ENCODE results near the gene BMPR1A. TPM values are rescaled to one million over a fixed set of nuclear protein-coding genes. Genes with fewer than 3 reads are reported as not detected.

Gene BMPR1A
- total RNA-seq, 4 donors from 2014 or later = 26.5 to 44.9 (median 37.1) TPM

- ATAC-seq (ENCODE audit: low FRiP score) (no peak), DNase-seq (ENCODE audit: low spot score) (no peak)
- TF ChIP-seq, protein P1, sequence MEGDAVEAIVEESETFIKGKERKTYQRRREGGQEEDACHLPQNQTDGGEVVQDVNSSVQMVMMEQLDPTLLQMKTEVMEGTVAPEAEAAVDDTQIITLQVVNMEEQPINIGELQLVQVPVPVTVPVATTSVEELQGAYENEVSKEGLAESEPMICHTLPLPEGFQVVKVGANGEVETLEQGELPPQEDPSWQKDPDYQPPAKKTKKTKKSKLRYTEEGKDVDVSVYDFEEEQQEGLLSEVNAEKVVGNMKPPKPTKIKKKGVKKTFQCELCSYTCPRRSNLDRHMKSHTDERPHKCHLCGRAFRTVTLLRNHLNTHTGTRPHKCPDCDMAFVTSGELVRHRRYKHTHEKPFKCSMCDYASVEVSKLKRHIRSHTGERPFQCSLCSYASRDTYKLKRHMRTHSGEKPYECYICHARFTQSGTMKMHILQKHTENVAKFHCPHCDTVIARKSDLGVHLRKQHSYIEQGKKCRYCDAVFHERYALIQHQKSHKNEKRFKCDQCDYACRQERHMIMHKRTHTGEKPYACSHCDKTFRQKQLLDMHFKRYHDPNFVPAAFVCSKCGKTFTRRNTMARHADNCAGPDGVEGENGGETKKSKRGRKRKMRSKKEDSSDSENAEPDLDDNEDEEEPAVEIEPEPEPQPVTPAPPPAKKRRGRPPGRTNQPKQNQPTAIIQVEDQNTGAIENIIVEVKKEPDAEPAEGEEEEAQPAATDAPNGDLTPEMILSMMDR (IDR thresholded peaks at IDR 0.05) = no peak
Measured at GRCh38 chr10:86742230-86742629, 14.2 kb upstream of the BMPR1A start.

- DNase-seq (ENCODE audit: low spot score) (no peak), ATAC-seq (ENCODE audit: low FRiP score) (no peak)
- TF ChIP-seq, protein P1 (IDR thresholded peaks at IDR 0.05) = no peak
Measured at GRCh38 chr10:86744067-86744725, 12.2 kb upstream of the BMPR1A start.

DNA sequence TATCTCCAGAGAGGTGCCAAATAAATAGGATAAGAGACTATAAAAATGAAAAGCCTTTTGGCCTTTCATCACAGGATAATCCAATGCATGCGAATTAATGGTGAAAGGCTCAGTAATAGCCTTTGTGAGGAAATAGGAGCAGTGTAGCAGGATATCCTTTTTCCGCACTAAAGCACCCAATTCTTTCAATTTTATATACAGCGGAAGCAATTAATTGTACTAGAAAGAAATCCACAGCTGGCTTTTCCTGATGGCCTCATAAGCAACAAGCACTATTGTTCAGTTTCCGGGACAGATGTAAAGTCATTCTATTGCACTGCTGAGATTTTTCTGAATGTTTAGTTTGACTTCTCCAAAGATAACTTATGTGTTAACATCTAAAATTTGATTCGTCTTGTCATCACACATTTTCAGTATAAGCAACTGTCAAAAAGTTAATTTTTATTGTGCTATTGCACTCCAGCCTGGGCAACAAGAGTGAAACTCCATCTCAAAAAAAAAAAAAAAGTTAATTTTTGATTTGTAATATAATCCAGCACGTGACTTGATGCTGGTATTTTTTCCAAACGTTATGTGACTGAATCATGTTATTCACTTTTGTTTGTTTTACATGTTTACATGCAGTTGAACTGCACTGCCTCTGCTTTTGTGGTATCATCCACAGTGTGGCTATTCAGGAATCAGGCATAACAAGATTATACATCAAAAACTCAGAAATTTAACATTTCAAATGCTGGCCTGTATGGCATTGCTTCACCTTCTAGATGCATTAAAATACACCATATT, 8.4 kb upstream of the BMPR1A start:
- ATAC-seq (ENCODE audit: low FRiP score) (no peak), DNase-seq (ENCODE audit: low spot score) (no peak)
- TF ChIP-seq, protein P1 (IDR thresholded peaks at IDR 0.05) = no peak

GRCh38 chr10:86749854-86750253, 6.6 kb upstream of the BMPR1A start:
- TF ChIP-seq, protein P1 (IDR thresholded peaks at IDR 0.05) = no peak
- no peak for ATAC-seq (ENCODE audit: low FRiP score)
- DNase-seq (ENCODE audit: low spot score) = no peak

DNA sequence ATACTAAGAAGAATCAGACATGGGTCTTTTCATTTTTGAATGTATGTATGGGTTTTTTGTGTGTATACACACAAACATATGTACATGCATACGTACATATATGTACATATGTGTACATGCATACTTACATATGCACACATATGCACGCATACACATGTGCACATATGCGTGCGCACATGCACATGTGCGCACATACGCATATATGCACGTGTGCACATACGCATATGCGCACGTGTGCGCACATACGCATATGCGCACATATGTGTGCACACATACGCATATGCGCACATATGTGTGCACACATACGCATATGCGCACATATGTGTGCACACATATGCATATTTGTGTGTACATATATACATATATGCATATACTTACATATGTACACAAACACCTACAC, 4.9 kb upstream of the BMPR1A start:
- DNase-seq (ENCODE audit: low spot score) = no peak
- TF ChIP-seq, protein P1 (IDR thresholded peaks at IDR 0.05) = no peak
- no peak for ATAC-seq (ENCODE audit: low FRiP score)

DNA sequence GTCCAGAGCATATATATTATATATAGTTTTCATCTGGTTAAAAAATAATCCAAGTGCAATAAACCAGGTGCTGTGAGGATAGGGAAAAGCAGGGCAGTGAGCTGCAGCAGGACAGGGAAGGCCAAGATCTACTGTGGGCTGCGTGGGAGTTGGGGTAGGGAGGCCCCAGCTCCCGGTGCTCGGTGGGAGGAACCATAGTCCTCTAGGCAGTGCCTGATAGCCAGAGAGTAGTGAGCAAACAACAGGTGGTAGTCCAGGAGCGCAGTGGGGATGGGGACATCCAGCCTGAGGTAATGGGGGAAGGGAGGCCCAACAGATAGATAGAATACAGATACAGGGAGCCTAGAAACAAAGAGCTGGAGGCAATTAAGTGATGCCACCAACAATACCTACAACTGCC, 4.1 kb upstream of the BMPR1A start:
- no peak for DNase-seq (ENCODE audit: low spot score)
- TF ChIP-seq, protein P1 (IDR thresholded peaks at IDR 0.05) = no peak
- ATAC-seq (ENCODE audit: low FRiP score) = no peak

- TF ChIP-seq, protein P1 (IDR thresholded peaks at IDR 0.05) = no peak
- ATAC-seq (ENCODE audit: low FRiP score) = no peak
- DNase-seq (ENCODE audit: low spot score) = no peak
Measured at GRCh38 chr10:86753051-86753450, 3.4 kb upstream of the BMPR1A start.
